Measurements from ENCODE around the gene ZNF592. TPM values are rescaled to one million over a fixed set of nuclear protein-coding genes. Genes with fewer than 3 reads are reported as not detected.

The ZNF592 gene
- total and polyA plus RNA-seq, 8 donors, result 3.8 to 36.8 (median 9.8) TPM

GRCh38 chr15:84714372-84714771 lies 34.0 kb upstream of the ZNF592 start:
- Histone ChIP-seq H3K36me3 (peaks cover 11 to 22% (median 19%) of the 10 kb centered on the region in 4 donors), H3K4me3 (peak overlapping the region in 2 of 4 donors; percentile 70 to 87), H3K27ac (no peak overlapping the region), H3K27me3 (no peaks in the 10 kb centered on the region), H3K9me3 (no peaks in the 10 kb centered on the region), H3K4me1 (peaks cover 19 to 38% (median 31%) of the 10 kb centered on the region in 4 donors)
- WGBS, 5 donors, result 51 to 74% (median 54%) methylated on average over 5 of the region's 5 CpGs
- DNase-seq, result no peak
- intact Hi-C loops (cut with DNase I; ENCODE audit: low total_unique reads), result no loop called here
- TF ChIP-seq EP300 (IDR thresholded peaks at IDR 0.05) (no peak), POLR2A (IDR thresholded peaks at IDR 0.05) (no peak), POLR2AphosphoS5 (IDR thresholded peaks at IDR 0.05) (no peak), CTCF (IDR thresholded peaks at IDR 0.05) (no peak)

GRCh38 chr15:84714821-84715220 lies 33.6 kb upstream of the ZNF592 start:
- Histone ChIP-seq H3K4me3 (peak overlapping the region; percentile 70 to 95 (median 81)), H3K36me3 (peaks cover 11 to 17% (median 14%) of the 10 kb centered on the region in 4 donors), H3K27me3 (no peaks in the 10 kb centered on the region), H3K9me3 (no peaks in the 10 kb centered on the region), H3K4me1 (peaks cover 19 to 38% (median 31%) of the 10 kb centered on the region in 4 donors), H3K27ac (peak overlapping the region in 4 of 5 donors; percentile 94 to 97 (median 95))
- 29 to 45% (median 33%) methylated on average over 3 of the region's 3 CpGs for WGBS, 5 donors
- DNase-seq, result no peak
- no peak for TF ChIP-seq CTCF (IDR thresholded peaks at IDR 0.05)
- no peak for TF ChIP-seq POLR2A (IDR thresholded peaks at IDR 0.05)
- no peak for TF ChIP-seq EP300 (IDR thresholded peaks at IDR 0.05)
- no peak for TF ChIP-seq POLR2AphosphoS5 (IDR thresholded peaks at IDR 0.05)
- intact Hi-C loops (cut with DNase I; ENCODE audit: low total_unique reads), result no loop called here

GRCh38 chr15:84715441-84716035 lies 32.9 kb upstream of the ZNF592 start:
- Histone ChIP-seq H3K27me3 (no peaks in the 10 kb centered on the region), H3K4me1 (peaks cover 19 to 38% (median 31%) of the 10 kb centered on the region in 4 donors), H3K4me3 (peak overlapping the region; percentile 70 to 95 (median 81)), H3K27ac (peak overlapping the region; percentile 94 to 99 (median 96)), H3K9me3 (no peaks in the 10 kb centered on the region), H3K36me3 (peaks cover 8 to 10% (median 10%) of the 10 kb centered on the region in 4 donors)
- intact Hi-C loops (cut with DNase I; ENCODE audit: low total_unique reads), result no loop called here
- WGBS, 5 donors, result 0 to 1% (median 1%) methylated on average over 33 to 36 of the region's 36 CpGs
- peak; percentile 32 to 59 for DNase-seq
- TF ChIP-seq POLR2AphosphoS5 (IDR thresholded peaks at IDR 0.05) (no peak), POLR2A (IDR thresholded peaks at IDR 0.05) (no peak), CTCF (IDR thresholded peaks at IDR 0.05) (no peak), EP300 (IDR thresholded peaks at IDR 0.05) (no peak)

- 0 to 1% (median 0%) methylated on average over 40 to 57 of the region's 57 CpGs for WGBS, 5 donors
- H3K9me3 ChIP-seq, result no peaks in the 10 kb centered on the region
These were observed 32.2 kb upstream of the ZNF592 start, which contains the start of gene SEC11A for GRCh38 chr15:84716036-84716732. TSS of gene SEC11A (minus strand) at chr15:84716139. CDS start at chr15:84716075, 64 bp downstream.

More at GRCh38 chr15:84716036-84716732, 32.2 kb upstream of the ZNF592 start, which contains the start of gene SEC11A:
- H3K4me1 ChIP-seq, result peaks cover 19 to 38% (median 31%) of the 10 kb centered on the region in 4 donors
- TF ChIP-seq EP300 (IDR thresholded peaks at IDR 0.05), result no peak
- TF ChIP-seq CTCF (IDR thresholded peaks at IDR 0.05), result no peak
- TF ChIP-seq POLR2A (IDR thresholded peaks at IDR 0.05), result peak in 2 of 4 donors; percentile 87 to 94
- peak; percentile 64 to 95 (median 82) for TF ChIP-seq POLR2AphosphoS5 (IDR thresholded peaks at IDR 0.05)
- peak within 1 kb of the TSS; percentile 94 to 99 (median 96) for H3K27ac ChIP-seq
- H3K27me3 ChIP-seq, result no peaks in the 10 kb centered on the region
- peak; percentile 97 for DNase-seq
- peak within 1 kb of the TSS; percentile 70 to 95 (median 81) for H3K4me3 ChIP-seq
- intact Hi-C loops (cut with DNase I; ENCODE audit: low total_unique reads), result no loop called here
- H3K36me3 ChIP-seq, result peaks cover 2 to 4% (median 3%) of the 10 kb centered on the region in 4 donors
